BE2C (cell line): ENCODE results near the gene MYH7.

Experiments
- DNase-seq: peaks from one replicate; pipeline ENCODE4 v3.0.0-alpha.2; 2020
- H3K27me3 ChIP-seq: fragments of 250-450 bp; sonication (Bioruptor Pico); 2 replicates; pipeline ENCODE4 v1.5.1; 2020; ENCODE audit warnings: mild to moderate bottlenecking
- H3K36me3 ChIP-seq: fragments of 250-450 bp; sonication (Bioruptor Pico); 2 replicates; pipeline ENCODE4 v1.5.1; 2020; ENCODE audit warnings: mild to moderate bottlenecking
- H3K4me1 ChIP-seq: fragments of 250-450 bp; sonication (Bioruptor Pico); 2 replicates; pipeline ENCODE4 v1.5.1; 2020
- H3K4me3 ChIP-seq: 2 replicates; pipeline ENCODE4 v1.5.1; 2011; ENCODE audit warnings: low read depth, low read length
- H3K9me3 ChIP-seq: fragments of 250-450 bp; sonication (Bioruptor Pico); 2 replicates; pipeline ENCODE4 v1.5.1; 2020
- CTCF ChIP-seq: IDR thresholded peaks from 2 replicates; pipeline ENCODE4 v1.5.1; 2012; ENCODE audit warnings: mild to moderate bottlenecking, low read depth, low read length

Gene MYH7

GRCh38 chr14:23379366-23380196, 55.9 kb downstream of the MYH7 start:
- H3K4me3 ChIP-seq = no peak overlapping the region
- DNase-seq = peak; percentile 70
- no peaks in the 10 kb centered on the region; the same call in 1 of the 2 replicates for H3K27me3 ChIP-seq
- no peaks in the 10 kb centered on the region for H3K9me3 ChIP-seq
- no peaks in the 10 kb centered on the region for H3K36me3 ChIP-seq
- H3K4me1 ChIP-seq = no peaks in the 10 kb centered on the region
- peak; percentile 94 for TF ChIP-seq CTCF

- no peaks in the 10 kb centered on the region; the same call in 1 of the 2 replicates for H3K27me3 ChIP-seq
- H3K4me3 ChIP-seq = no peak overlapping the region
- no peaks in the 10 kb centered on the region for H3K4me1 ChIP-seq
- H3K36me3 ChIP-seq = no peaks in the 10 kb centered on the region
- H3K9me3 ChIP-seq = no peaks in the 10 kb centered on the region
- DNase-seq = no peak
- no peak for TF ChIP-seq CTCF
These were observed 56.7 kb downstream of the MYH7 start for GRCh38 chr14:23378612-23379220.

- no peaks in the 10 kb centered on the region; the same call in 1 of the 2 replicates for H3K27me3 ChIP-seq
- H3K9me3 ChIP-seq = no peaks in the 10 kb centered on the region
- no peak for TF ChIP-seq CTCF
- no peak overlapping the region for H3K4me3 ChIP-seq
- no peaks in the 10 kb centered on the region for H3K4me1 ChIP-seq
- no peaks in the 10 kb centered on the region for H3K36me3 ChIP-seq
- no peak for DNase-seq
These were observed 57.6 kb downstream of the MYH7 start for GRCh38 chr14:23377573-23378563.

- Histone ChIP-seq H3K27me3 (no peaks in the 10 kb centered on the region; the same call in 1 of the 2 replicates), H3K4me1 (no peaks in the 10 kb centered on the region), H3K9me3 (no peaks in the 10 kb centered on the region), H3K4me3 (no peak overlapping the region), H3K36me3 (no peaks in the 10 kb centered on the region)
- DNase-seq = no peak
- TF ChIP-seq CTCF = no peak
These were observed 58.3 kb downstream of the MYH7 start for GRCh38 chr14:23377198-23377550.

- H3K36me3 ChIP-seq = no peaks in the 10 kb centered on the region
- H3K4me1 ChIP-seq = no peaks in the 10 kb centered on the region
- H3K4me3 ChIP-seq = no peak within 1 kb of the TSS
- no peak for DNase-seq
- TF ChIP-seq CTCF = no peak
- no peaks in the 10 kb centered on the region for H3K9me3 ChIP-seq
- no peaks in the 10 kb centered on the region; the same call in 1 of the 2 replicates for H3K27me3 ChIP-seq
These were observed 58.8 kb downstream of the MYH7 start, which contains the start of gene CMTM5 for GRCh38 chr14:23376482-23377197. Gene CMTM5, plus strand, starts transcription at chr14:23377046. Its CDS starts 206 bp downstream, at chr14:23377252.
